Measurements from ENCODE around the gene DNER.

The DNER gene

DNA sequence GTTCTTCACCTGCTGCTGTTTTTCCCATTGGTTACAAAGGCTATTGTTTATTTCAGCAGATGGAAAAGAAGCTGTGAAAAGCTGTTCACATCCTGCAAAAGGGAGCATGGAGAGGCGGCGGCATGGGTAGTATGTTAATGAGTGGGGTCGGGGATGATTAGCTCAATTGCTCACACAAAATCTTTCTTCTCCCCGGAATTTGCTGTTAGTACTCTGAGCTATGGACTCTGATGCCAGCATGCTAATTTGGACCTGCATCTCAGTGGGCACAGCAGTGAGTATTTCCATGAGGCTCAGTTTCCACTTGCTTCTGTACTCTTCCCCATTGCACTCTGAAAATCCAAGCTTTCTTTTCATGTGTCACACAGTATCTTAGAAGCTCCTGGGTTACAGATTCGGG is 61.6 kb downstream of the DNER start:
- no peaks in the 10 kb centered on the region for H3K27me3 ChIP-seq (ENCODE audit: insufficient read depth, low read length)
- no peak overlapping the region for H3K9ac ChIP-seq (ENCODE audit: low read length)
- H2BK5ac ChIP-seq (ENCODE audit: low read depth, low read length, poor library complexity) = no peak overlapping the region
- no peak overlapping the region for H4K12ac ChIP-seq (ENCODE audit: low read depth, low read length)
- no peaks in the 10 kb centered on the region for H3K79me1 ChIP-seq (ENCODE audit: low read length)
- no peaks in the 10 kb centered on the region for H3K9me3 ChIP-seq (ENCODE audit: insufficient read depth, low read depth, low read length)
- no peak overlapping the region for H3K14ac ChIP-seq (ENCODE audit: low read length)
- no peak overlapping the region for H4K91ac ChIP-seq (ENCODE audit: low read depth, low read length)
- H3K18ac ChIP-seq (ENCODE audit: low read length) = no peak overlapping the region
- no peak overlapping the region for H2AFZ ChIP-seq (ENCODE audit: insufficient read depth, low read length, poor library complexity)
- H3K4me3 ChIP-seq (ENCODE audit: low read depth, low read length) = no peak overlapping the region
- H2BK12ac ChIP-seq (ENCODE audit: low read length) = no peak overlapping the region
- no peaks in the 10 kb centered on the region for H3K36me3 ChIP-seq (ENCODE audit: control insufficient read depth in 1 of 2, insufficient read depth in 2 of 2, low read length in 2 of 2)
- no peak overlapping the region for H2AK5ac ChIP-seq (ENCODE audit: low read length)
- H3K27ac ChIP-seq (ENCODE audit: low read depth, low read length) = no peak overlapping the region
- no CpG with 5 or more reads among the region's 5 CpGs for WGBS (ENCODE audit: extremely low coverage, insufficient coverage, insufficient read length)
- H3K4ac ChIP-seq (ENCODE audit: low read depth, low read length) = no peak overlapping the region
- H3K23ac ChIP-seq (ENCODE audit: low read length) = no peak overlapping the region
- H3K4me2 ChIP-seq (ENCODE audit: low read length) = no peak overlapping the region
- H4K8ac ChIP-seq (ENCODE audit: low read depth, low read length) = no peak overlapping the region
- no peaks in the 10 kb centered on the region for H3K79me2 ChIP-seq (ENCODE audit: control insufficient read depth, insufficient read depth, low read length, poor library complexity)
- DNase-seq = no peak
- no peaks in the 10 kb centered on the region for H3K4me1 ChIP-seq (ENCODE audit: control insufficient read depth in 1 of 2, insufficient read depth in 2 of 2, low read length in 2 of 2)
- no peak overlapping the region for H2BK120ac ChIP-seq (ENCODE audit: insufficient read depth, low read length, poor library complexity)

- Histone ChIP-seq H4K8ac (ENCODE audit: low read depth, low read length) (no peak overlapping the region), H4K91ac (ENCODE audit: low read depth, low read length) (no peak overlapping the region), H3K23ac (ENCODE audit: low read length) (no peak overlapping the region), H3K9ac (ENCODE audit: low read length) (no peak overlapping the region), H3K14ac (ENCODE audit: low read length) (no peak overlapping the region), H3K4ac (ENCODE audit: low read depth, low read length) (no peak overlapping the region), H2AK5ac (ENCODE audit: low read length) (no peak overlapping the region), H3K4me1 (ENCODE audit: control insufficient read depth in 1 of 2, insufficient read depth in 2 of 2, low read length in 2 of 2) (no peaks in the 10 kb centered on the region), H3K9me3 (ENCODE audit: insufficient read depth, low read depth, low read length) (no peaks in the 10 kb centered on the region), H3K36me3 (ENCODE audit: control insufficient read depth in 1 of 2, insufficient read depth in 2 of 2, low read length in 2 of 2) (no peaks in the 10 kb centered on the region), H2BK5ac (ENCODE audit: low read depth, low read length, poor library complexity) (no peak overlapping the region), H3K79me2 (ENCODE audit: control insufficient read depth, insufficient read depth, low read length, poor library complexity) (no peaks in the 10 kb centered on the region), H2BK120ac (ENCODE audit: insufficient read depth, low read length, poor library complexity) (no peak overlapping the region), H3K4me3 (ENCODE audit: low read depth, low read length) (no peak overlapping the region), H2AFZ (ENCODE audit: insufficient read depth, low read length, poor library complexity) (no peak overlapping the region), H3K18ac (ENCODE audit: low read length) (no peak overlapping the region), H2BK12ac (ENCODE audit: low read length) (no peak overlapping the region), H3K27ac (ENCODE audit: low read depth, low read length) (no peak overlapping the region), H3K4me2 (ENCODE audit: low read length) (no peak overlapping the region), H4K12ac (ENCODE audit: low read depth, low read length) (no peak overlapping the region), H3K27me3 (ENCODE audit: insufficient read depth, low read length) (no peaks in the 10 kb centered on the region), H3K79me1 (ENCODE audit: low read length) (no peaks in the 10 kb centered on the region)
- DNase-seq = no peak
- no CpG with 5 or more reads among the region's 3 CpGs for WGBS (ENCODE audit: extremely low coverage, insufficient coverage, insufficient read length)
Observed at GRCh38 chr2:229650901-229651300, 63.5 kb downstream of the DNER start.

- Histone ChIP-seq H3K36me3 (ENCODE audit: control insufficient read depth in 1 of 2, insufficient read depth in 2 of 2, low read length in 2 of 2) (no peaks in the 10 kb centered on the region), H4K8ac (ENCODE audit: low read depth, low read length) (no peak overlapping the region), H3K14ac (ENCODE audit: low read length) (no peak overlapping the region), H3K4me3 (ENCODE audit: low read depth, low read length) (no peak overlapping the region), H3K27me3 (ENCODE audit: insufficient read depth, low read length) (no peaks in the 10 kb centered on the region), H2AK5ac (ENCODE audit: low read length) (no peak overlapping the region), H2AFZ (ENCODE audit: insufficient read depth, low read length, poor library complexity) (no peak overlapping the region), H3K9ac (ENCODE audit: low read length) (no peak overlapping the region), H2BK120ac (ENCODE audit: insufficient read depth, low read length, poor library complexity) (no peak overlapping the region), H4K91ac (ENCODE audit: low read depth, low read length) (no peak overlapping the region), H3K4me1 (ENCODE audit: control insufficient read depth in 1 of 2, insufficient read depth in 2 of 2, low read length in 2 of 2) (no peaks in the 10 kb centered on the region), H2BK12ac (ENCODE audit: low read length) (no peak overlapping the region), H3K18ac (ENCODE audit: low read length) (no peak overlapping the region), H2BK5ac (ENCODE audit: low read depth, low read length, poor library complexity) (no peak overlapping the region), H3K4me2 (ENCODE audit: low read length) (no peak overlapping the region), H3K23ac (ENCODE audit: low read length) (no peak overlapping the region), H3K79me2 (ENCODE audit: control insufficient read depth, insufficient read depth, low read length, poor library complexity) (no peaks in the 10 kb centered on the region), H3K27ac (ENCODE audit: low read depth, low read length) (no peak overlapping the region), H3K79me1 (ENCODE audit: low read length) (no peaks in the 10 kb centered on the region), H3K9me3 (ENCODE audit: insufficient read depth, low read depth, low read length) (no peaks in the 10 kb centered on the region), H4K12ac (ENCODE audit: low read depth, low read length) (no peak overlapping the region), H3K4ac (ENCODE audit: low read depth, low read length) (no peak overlapping the region)
- no CpG with 5 or more reads among the region's 5 CpGs for WGBS (ENCODE audit: extremely low coverage, insufficient coverage, insufficient read length)
- DNase-seq = no peak
Observed at GRCh38 chr2:229650059-229650458, 64.3 kb downstream of the DNER start.

- H3K4me1 ChIP-seq (ENCODE audit: control insufficient read depth in 1 of 2, insufficient read depth in 2 of 2, low read length in 2 of 2) = peaks cover 0 to 2% of the 10 kb centered on the region in 2 experiments
- no peak overlapping the region for H3K9ac ChIP-seq (ENCODE audit: low read length)
- H2BK5ac ChIP-seq (ENCODE audit: low read depth, low read length, poor library complexity) = no peak overlapping the region
- H3K79me2 ChIP-seq (ENCODE audit: control insufficient read depth, insufficient read depth, low read length, poor library complexity) = no peaks in the 10 kb centered on the region
- H4K91ac ChIP-seq (ENCODE audit: low read depth, low read length) = no peak overlapping the region
- no peak overlapping the region for H2AFZ ChIP-seq (ENCODE audit: insufficient read depth, low read length, poor library complexity)
- no peak overlapping the region for H3K4me3 ChIP-seq (ENCODE audit: low read depth, low read length)
- H2BK120ac ChIP-seq (ENCODE audit: insufficient read depth, low read length, poor library complexity) = no peak overlapping the region
- H3K14ac ChIP-seq (ENCODE audit: low read length) = no peak overlapping the region
- H3K27ac ChIP-seq (ENCODE audit: low read depth, low read length) = no peak overlapping the region
- no peak overlapping the region for H3K4ac ChIP-seq (ENCODE audit: low read depth, low read length)
- no CpG with 5 or more reads among the region's 4 CpGs for WGBS (ENCODE audit: extremely low coverage, insufficient coverage, insufficient read length)
- no peaks in the 10 kb centered on the region for H3K36me3 ChIP-seq (ENCODE audit: control insufficient read depth in 1 of 2, insufficient read depth in 2 of 2, low read length in 2 of 2)
- no peak overlapping the region for H4K12ac ChIP-seq (ENCODE audit: low read depth, low read length)
- H3K9me3 ChIP-seq (ENCODE audit: insufficient read depth, low read depth, low read length) = no peaks in the 10 kb centered on the region
- H2AK5ac ChIP-seq (ENCODE audit: low read length) = no peak overlapping the region
- no peak overlapping the region for H4K8ac ChIP-seq (ENCODE audit: low read depth, low read length)
- H3K27me3 ChIP-seq (ENCODE audit: insufficient read depth, low read length) = no peaks in the 10 kb centered on the region
- no peak overlapping the region for H3K4me2 ChIP-seq (ENCODE audit: low read length)
- no peak for DNase-seq
- no peak overlapping the region for H3K18ac ChIP-seq (ENCODE audit: low read length)
- no peak overlapping the region for H3K23ac ChIP-seq (ENCODE audit: low read length)
- H2BK12ac ChIP-seq (ENCODE audit: low read length) = no peak overlapping the region
- H3K79me1 ChIP-seq (ENCODE audit: low read length) = no peaks in the 10 kb centered on the region
Observed at GRCh38 chr2:229646186-229646723, 68.1 kb downstream of the DNER start.

Measured in trophoblast cell (in vitro differentiated cells and primary cell).